HG03460 (cell line): ENCODE measurements around the gene MAGI1.
"Not testable (repeated sequence)": the region's sequence is repeated elsewhere in the genome, so short reads cannot be mapped to it uniquely, and the experiment has no call there.

Experiments used
- ATAC-seq: cut with Tn5 transposase; IDR thresholded peaks from one replicate; pipeline ENCODE4 v1.9.1; 2021; ENCODE audit not compliant: unreplicated experiment

Gene MAGI1

DNA sequence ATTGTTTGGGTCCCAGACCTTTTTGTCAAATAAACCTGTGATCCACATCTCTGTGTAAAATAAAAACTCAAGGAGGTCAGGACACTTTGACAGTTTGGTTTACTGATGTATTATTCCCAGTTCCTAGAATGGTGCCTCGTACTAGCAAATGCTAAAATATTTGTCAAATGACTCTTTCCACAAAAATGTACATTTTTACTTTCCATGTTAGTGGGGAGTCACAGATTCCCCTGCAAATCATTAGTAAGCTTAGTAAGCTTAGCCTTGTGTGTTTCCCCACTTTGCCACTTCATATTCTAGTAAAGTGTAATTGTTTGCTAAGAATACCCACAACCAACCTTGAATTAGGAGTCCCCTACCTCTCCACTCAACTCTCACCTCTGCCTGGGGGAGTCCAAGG lies 2.4 kb upstream of the MAGI1 start:
- no peak for ATAC-seq

GRCh38 chr3:66039590-66039887 lies 821 bp upstream of the MAGI1 start:
- ATAC-seq: no peak

DNA sequence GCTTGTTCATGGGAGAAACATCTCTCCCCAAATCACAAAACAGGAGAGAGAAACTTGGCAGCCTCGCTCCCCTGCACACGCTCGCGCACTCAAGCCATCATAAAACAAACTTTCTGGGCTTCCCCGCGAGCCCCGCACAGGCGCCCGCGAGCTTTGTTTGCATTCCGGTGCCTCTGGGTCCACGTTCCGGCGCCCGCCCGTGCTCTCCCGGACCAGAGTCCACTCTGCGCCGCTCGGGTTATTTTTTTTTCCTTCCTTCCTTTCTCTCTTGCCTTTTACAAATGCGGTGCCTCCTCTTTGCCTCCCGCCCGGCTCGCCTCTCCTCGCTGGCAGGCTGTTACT lies 363 bp downstream of the MAGI1 start:
- ATAC-seq: peak; percentile 16

- no peak for ATAC-seq
Measured at GRCh38 chr3:66037986-66038369, 740 bp downstream of the MAGI1 start.

DNA sequence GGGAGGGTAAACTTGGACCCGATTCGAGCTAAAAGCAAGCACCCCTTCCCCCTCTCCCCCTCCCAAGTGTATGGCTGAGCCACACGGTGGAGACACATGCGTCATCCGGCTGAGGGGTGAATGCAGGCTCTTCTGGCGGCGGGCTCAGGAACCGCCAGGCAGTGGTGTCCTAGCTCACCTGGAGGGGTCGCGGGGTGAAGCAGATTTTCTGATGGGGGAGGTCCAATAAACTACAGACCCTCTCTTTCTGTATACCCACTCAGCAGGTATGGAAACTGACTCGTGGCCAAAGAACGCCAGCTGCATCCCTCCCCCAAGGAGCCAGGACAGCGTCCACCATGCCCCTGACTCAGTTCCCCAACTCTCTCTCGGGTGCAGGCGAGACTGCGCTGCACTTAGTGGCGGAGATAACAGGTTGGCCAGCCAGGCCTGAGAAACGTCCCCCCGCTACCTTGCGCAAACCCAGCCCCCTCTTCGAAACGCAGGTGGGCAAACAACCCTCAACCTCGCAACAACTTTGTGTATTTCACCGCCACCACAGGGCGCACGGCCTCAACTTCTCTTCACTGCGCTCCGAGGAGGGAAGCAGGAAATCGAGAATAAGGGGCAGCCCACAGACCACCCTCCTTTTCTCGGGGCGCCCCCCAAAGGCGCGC lies 1.3 kb downstream of the MAGI1 start:
- ATAC-seq: no peak

DNA sequence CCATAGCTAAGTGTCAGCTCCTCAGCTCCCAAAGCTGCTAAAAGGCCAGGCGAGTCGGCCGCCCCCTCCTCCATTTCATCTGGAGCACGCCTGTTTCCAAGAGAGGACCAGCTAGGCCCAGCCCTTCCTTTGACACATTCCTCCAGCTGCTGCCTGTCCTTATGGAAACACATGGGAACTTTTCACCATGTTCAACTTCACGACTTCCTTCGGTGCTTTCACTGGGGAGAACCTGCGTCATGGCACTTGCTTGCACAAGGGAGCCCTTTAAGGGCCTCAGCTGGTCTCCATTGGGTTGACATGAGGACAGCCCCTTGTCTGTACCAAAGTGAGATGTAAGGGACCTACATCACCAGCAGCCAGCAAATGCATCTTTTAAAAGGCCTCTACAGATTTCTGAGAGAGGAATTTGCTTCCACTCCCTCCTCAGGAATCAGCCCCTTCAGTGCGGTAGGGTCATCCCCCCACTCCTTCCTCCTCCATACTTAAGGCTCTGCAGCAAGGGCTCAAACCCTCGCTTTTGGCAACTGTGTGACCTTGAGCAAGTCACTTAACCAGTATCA lies 2.1 kb downstream of the MAGI1 start:
- no peak for ATAC-seq

- ATAC-seq: no peak
Measured at GRCh38 chr3:66035763-66036477, 2.8 kb downstream of the MAGI1 start.

DNA sequence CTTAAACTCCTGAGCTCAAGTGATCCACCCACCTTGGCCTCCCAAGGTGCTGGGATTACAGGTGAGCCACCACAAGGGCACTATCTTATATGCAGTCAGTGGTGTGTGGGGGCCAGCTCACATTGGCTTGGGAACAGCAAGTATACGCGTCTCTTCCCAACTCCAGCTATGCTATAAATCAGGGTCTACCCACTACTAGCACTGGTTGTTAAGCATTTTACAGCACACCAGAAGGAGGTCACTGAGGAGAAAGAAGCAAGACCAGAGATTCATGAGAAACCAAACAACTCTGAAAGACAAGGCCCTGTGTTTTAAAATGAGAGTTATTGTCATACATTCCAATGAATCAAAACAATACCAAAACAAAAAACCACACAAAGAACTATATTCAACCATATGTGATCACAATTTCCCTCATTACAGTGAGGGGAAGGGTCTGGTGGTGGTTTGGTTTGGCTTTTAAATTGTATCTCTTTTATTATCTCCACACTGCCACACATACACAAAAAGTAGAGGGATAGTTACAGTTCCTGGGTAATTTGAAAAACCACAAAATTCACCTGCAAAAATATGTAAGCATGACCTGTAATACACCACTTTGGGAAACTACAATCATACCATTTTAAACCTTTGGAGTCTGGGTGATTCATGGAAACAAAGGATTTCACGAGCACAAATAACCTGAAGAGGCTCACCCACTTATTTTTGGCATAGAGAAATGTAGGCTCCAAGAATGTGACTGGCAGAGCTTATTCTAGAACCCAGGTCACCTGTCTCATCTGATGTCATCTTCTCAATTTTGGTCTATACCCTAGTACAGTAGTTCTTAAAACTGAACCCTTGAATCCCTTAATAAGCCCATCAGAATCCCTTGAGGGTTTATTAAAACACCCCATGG lies 5.2 kb downstream of the MAGI1 start:
- no peak for ATAC-seq

DNA sequence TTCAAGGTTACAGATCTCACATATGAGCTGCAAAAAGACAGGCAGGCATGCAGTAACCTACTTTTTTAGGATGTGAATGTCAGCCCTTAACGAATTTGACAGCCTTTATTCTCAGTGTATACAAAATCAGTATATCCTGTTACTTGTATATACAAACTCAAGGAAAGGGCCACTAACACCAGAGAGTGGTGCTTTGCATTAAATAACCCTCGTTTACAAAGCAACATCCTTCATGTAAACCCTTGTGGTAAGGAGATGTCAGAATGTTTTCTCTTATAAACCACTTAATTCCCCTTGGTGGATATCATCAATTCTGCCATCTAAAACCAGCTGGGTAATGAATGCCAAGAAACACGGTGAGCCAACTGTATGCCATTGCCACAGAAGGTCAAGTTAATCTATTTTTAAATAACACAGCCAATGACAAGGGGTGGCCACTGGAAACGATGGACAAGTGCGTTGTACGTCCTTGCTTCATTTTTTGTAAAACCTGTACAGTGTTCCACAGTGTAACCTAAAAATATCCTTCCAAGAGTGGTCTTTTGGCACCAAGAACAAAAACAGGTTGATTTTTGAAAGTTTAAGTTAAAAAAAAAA lies 7.5 kb downstream of the MAGI1 start:
- ATAC-seq: no peak

- no peak for ATAC-seq
Measured at GRCh38 chr3:66029443-66029842, 9.3 kb downstream of the MAGI1 start.

GRCh38 chr3:66029014-66029413 lies 9.7 kb downstream of the MAGI1 start:
- ATAC-seq: no peak

DNA sequence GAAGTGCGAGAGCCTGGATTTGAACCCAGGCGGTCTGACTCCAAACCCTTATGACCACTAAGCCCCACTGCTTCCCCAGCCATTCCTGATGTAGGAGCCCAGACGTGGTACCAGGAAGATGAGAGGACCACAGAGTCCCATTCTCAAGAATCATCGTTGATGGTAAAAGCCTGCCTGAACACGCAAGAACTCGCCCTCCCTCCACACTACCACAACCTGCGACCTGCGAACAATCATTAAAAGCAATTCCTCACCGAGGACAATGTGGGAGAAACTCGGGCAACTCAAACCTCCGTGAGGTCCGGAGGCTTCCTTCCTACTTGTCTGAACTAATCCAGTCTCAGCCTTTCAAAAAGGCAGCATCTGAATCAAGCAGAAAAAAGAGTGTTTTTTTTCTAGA lies 10.3 kb downstream of the MAGI1 start:
- no peak for ATAC-seq

DNA sequence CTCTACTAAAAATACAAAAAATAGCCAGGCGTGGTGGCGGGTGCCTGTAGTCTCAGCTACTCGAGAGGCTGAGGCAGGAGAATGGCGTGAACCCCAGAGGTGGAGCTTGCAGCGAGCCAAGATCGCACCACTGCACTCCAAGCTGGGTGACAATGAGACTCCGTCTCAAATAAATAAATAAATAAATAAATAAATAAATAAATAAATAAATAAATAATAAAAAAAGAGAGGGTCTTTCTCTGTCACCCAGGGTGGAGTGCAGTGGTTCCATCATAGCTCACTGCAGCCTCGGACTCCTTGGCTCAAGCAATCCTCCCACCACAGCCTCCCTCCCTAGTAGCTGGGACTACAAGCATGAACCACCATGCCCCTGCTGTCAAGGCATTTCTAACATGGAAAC lies 11.6 kb downstream of the MAGI1 start:
- ATAC-seq: not testable (repeated sequence)

- no peak for ATAC-seq
Measured at GRCh38 chr3:66023738-66024385, 14.9 kb downstream of the MAGI1 start.

- no peak for ATAC-seq
Measured at GRCh38 chr3:66023229-66023628, 15.5 kb downstream of the MAGI1 start.

GRCh38 chr3:66021731-66022131 lies 17.0 kb downstream of the MAGI1 start:
- no peak for ATAC-seq

- no peak for ATAC-seq
Measured at GRCh38 chr3:66019896-66020295, 18.8 kb downstream of the MAGI1 start.

DNA sequence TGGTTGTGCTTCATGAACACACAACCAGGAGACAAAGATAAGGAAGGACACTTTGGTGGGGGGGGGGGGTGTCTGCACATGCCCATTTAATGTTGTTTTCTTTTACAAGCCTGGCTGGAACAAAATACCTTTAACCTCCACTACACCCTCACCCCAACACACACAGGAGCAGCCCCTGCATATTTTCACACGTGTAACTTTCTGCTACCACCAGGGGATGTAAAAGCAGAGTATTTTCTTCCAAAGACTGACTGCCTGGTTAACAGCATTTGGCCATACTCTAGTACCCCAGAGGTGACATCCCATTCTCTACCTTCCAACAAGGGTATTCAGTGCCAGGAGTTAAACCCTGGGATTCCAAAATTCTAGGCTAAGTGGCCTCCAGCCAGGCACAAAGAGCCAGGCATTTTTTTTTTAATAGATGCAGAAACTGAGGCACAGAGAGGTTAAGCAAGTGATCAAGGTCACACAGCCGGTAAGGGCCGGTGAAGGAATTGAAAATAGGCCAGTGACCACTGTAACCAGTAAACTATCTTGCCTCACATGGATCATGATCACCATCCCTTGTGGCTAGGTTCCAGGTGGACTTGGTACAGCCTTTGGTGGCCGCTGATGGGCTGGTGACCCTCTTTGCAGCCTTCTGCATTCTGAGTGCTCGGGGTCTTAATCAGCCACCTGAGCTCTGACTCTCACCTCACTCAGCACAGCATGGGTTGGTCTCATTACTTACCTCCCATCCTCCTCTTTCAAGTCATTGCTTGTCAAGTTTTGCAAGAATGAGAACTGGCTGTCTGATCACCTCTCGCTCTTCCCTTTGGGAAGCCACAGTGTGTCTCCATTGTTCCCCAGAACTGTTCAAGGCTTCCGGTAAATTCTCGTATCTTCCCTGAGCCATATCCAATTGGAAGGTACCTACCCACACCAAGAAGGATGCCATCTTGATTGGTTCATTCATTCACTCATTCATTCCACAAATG lies 20.4 kb downstream of the MAGI1 start:
- no peak for ATAC-seq

GRCh38 chr3:66017591-66017990 lies 21.1 kb downstream of the MAGI1 start:
- no peak for ATAC-seq

- ATAC-seq: no peak
Measured at GRCh38 chr3:66017084-66017483, 21.6 kb downstream of the MAGI1 start.
